Chondrocyte (in vitro differentiated cells): ENCODE results near the gene ZNF804B. TPM values are rescaled to one million over a fixed set of nuclear protein-coding genes. Genes with fewer than 3 reads are reported as not detected.
"Not testable (repeated sequence)": the region's sequence is repeated elsewhere in the genome, so short reads cannot be mapped to it uniquely, and the experiment has no call there.

Experiments
- DNase-seq: peaks from one replicate; pipeline ENCODE4 v3.0.0; 2021; ENCODE audit warnings: mixed read lengths, low spot score
- H3K27ac Mint-ChIP-seq: one replicate; pipeline ENCODE4 v1.8.0; 2021; ENCODE audit warnings: mild to moderate bottlenecking, moderate library complexity, mixed read lengths; ENCODE audit not compliant: unreplicated experiment
- H3K27me3 Mint-ChIP-seq: 2 replicates; pipeline ENCODE4 v1.8.0; 2021; ENCODE audit warnings: low read depth, mixed read lengths
- H3K36me3 Mint-ChIP-seq: 2 replicates; pipeline ENCODE4 v1.8.0; 2021; ENCODE audit warnings: low read depth, mixed read lengths
- H3K4me1 Mint-ChIP-seq: 2 replicates; pipeline ENCODE4 v1.8.0; 2021; ENCODE audit warnings: low read depth, mild to moderate bottlenecking, mixed read lengths
- H3K4me3 Mint-ChIP-seq: one replicate; pipeline ENCODE4 v1.8.0; 2021; ENCODE audit warnings: mild to moderate bottlenecking, moderate library complexity, mixed read lengths; ENCODE audit not compliant: unreplicated experiment
- H3K9me3 Mint-ChIP-seq: 2 replicates; pipeline ENCODE4 v1.8.0; 2021; ENCODE audit warnings: low read depth, mixed read lengths
- CTCF ChIP-seq: fragments of 200-600 bp; sonication (generic); IDR thresholded peaks from 2 replicates; pipeline ENCODE4 v1.5.0; 2021; ENCODE audit warnings: antibody characterized with exemption, mild to moderate bottlenecking, moderate library complexity
- total RNA-seq: library from RNA; stranded (reverse); gene quantifications from 3 replicates; pipeline ENCODE4 v1.2.1, GENCODE V29; 2021

The ZNF804B gene
- total RNA-seq, 1 donor from 2014 or later, result not detected

GRCh38 chr7:89170628-89171027 lies 411.1 kb downstream of the ZNF804B start:
- H3K4me3 Mint-ChIP-seq, result no peak overlapping the region
- DNase-seq, result no peak
- H3K36me3 Mint-ChIP-seq, result no peaks in the 10 kb centered on the region
- no peak for TF ChIP-seq CTCF
- no peak overlapping the region for H3K27ac Mint-ChIP-seq
- no peaks in the 10 kb centered on the region for H3K27me3 Mint-ChIP-seq
- H3K4me1 Mint-ChIP-seq, result no peaks in the 10 kb centered on the region
- H3K9me3 Mint-ChIP-seq, result peaks cover 5% of the 10 kb centered on the region

- Mint-ChIP-seq H3K36me3 (no peaks in the 10 kb centered on the region), H3K4me3 (no peak overlapping the region), H3K4me1 (peaks cover 7% of the 10 kb centered on the region), H3K27ac (no peak overlapping the region), H3K27me3 (no peaks in the 10 kb centered on the region), H3K9me3 (peaks cover 22% of the 10 kb centered on the region)
- DNase-seq, result no peak
- TF ChIP-seq CTCF, result no peak
These were observed 422.6 kb downstream of the ZNF804B start for GRCh38 chr7:89182116-89182515.

- TF ChIP-seq CTCF, result no peak
- H3K27me3 Mint-ChIP-seq, result no peaks in the 10 kb centered on the region
- no peak overlapping the region for H3K27ac Mint-ChIP-seq
- peaks cover 15% of the 10 kb centered on the region for H3K9me3 Mint-ChIP-seq
- peaks cover 7% of the 10 kb centered on the region for H3K4me1 Mint-ChIP-seq
- no peaks in the 10 kb centered on the region for H3K36me3 Mint-ChIP-seq
- no peak overlapping the region for H3K4me3 Mint-ChIP-seq
- no peak for DNase-seq
These were observed 424.2 kb downstream of the ZNF804B start for GRCh38 chr7:89183712-89184111.

GRCh38 chr7:89200758-89201157 lies 441.3 kb downstream of the ZNF804B start:
- no peak overlapping the region for H3K4me3 Mint-ChIP-seq
- no peaks in the 10 kb centered on the region for H3K36me3 Mint-ChIP-seq
- H3K27ac Mint-ChIP-seq, result no peak overlapping the region
- H3K27me3 Mint-ChIP-seq, result peaks cover 3% of the 10 kb centered on the region
- no peak for TF ChIP-seq CTCF
- DNase-seq, result no peak
- H3K9me3 Mint-ChIP-seq, result peaks cover 5% of the 10 kb centered on the region
- H3K4me1 Mint-ChIP-seq, result no peaks in the 10 kb centered on the region

- H3K4me1 Mint-ChIP-seq, result no peaks in the 10 kb centered on the region
- DNase-seq, result no peak
These were observed 464.4 kb downstream of the ZNF804B start for GRCh38 chr7:89223900-89224395.

GRCh38 chr7:89228688-89229171 lies 469.2 kb downstream of the ZNF804B start:
- H3K4me1 Mint-ChIP-seq, H3K36me3 Mint-ChIP-seq, H3K27ac Mint-ChIP-seq, H3K27me3 Mint-ChIP-seq, H3K4me3 Mint-ChIP-seq, DNase-seq: not testable (repeated sequence)
- peaks cover 12% of the 10 kb centered on the region for H3K9me3 Mint-ChIP-seq

More at GRCh38 chr7:89223900-89224395, 464.4 kb downstream of the ZNF804B start:
- no peaks in the 10 kb centered on the region for H3K36me3 Mint-ChIP-seq
- no peak overlapping the region for H3K4me3 Mint-ChIP-seq
- no peaks in the 10 kb centered on the region for H3K27me3 Mint-ChIP-seq
- H3K27ac Mint-ChIP-seq, result no peak overlapping the region
- no peak for TF ChIP-seq CTCF
- no peaks in the 10 kb centered on the region for H3K9me3 Mint-ChIP-seq
